GM23248 (cell line): Measurements from ENCODE around the gene ZNF329.

ENCODE experiments used
- EZH2 ChIP-seq: fragments of 200-600 bp; sonication (generic); IDR thresholded peaks from 2 replicates; pipeline ENCODE4 v1.6.1; 2018; ENCODE audit warnings: antibody characterized with exemption, mild to moderate bottlenecking; ENCODE audit not compliant: insufficient read depth, poor library complexity, severe bottlenecking
- EZH2phosphoT487 ChIP-seq: fragments of 200-600 bp; sonication (generic); IDR thresholded peaks from 2 replicates; pipeline ENCODE4 v1.6.1; 2018; ENCODE audit warnings: antibody characterized with exemption, moderate library complexity, mild to moderate bottlenecking, low read depth; ENCODE audit not compliant: insufficient read depth

DNA sequence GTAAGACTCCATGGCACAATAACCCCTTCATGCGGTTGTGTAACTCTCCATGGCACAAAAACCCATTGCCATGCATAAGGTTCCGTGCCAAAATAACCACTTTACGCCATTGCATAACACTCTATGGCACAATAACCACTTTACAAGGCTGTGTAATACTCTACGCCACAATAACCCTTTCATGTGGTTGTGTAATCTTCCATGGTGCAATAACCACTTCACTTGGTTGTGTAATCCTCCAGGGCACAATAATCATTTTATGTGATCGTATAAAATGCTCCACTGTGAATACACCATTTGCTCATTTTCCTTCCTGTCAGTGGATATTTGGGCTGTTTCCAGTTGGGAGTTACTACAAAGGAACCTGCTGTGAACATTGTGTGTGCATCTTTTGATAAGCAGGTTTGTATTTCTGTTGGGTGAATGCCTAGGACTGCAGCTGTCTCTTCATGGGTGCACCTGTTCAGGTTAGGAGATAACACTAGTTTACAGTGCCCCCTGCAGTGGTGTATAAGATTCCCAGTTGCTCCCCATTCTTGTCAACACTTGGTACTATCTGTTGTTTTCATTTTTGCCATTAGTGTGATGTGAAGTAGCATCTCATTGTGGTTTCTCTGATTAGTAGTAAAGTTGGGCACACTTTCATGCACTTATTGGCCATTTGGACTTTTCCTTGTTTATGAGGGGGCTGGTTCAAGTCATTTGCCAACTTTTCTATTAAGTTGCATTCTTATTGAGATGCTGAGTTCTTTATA, 31.4 kb downstream of the ZNF329 start:
- TF ChIP-seq EZH2 (no peak), EZH2phosphoT487 (no peak)
